K562 (cell line): ENCODE data around the gene NPAS2.

ENCODE experiments used
- BACH1 ChIP-seq: fragments of 200-800 bp; sonication (Bioruptor generic); IDR thresholded peaks from 2 replicates; pipeline ENCODE4 v1.6.1; 2016; ENCODE audit warnings: missing genetic modification characterization, missing compliant biosample characterization
- BRCA1 ChIP-seq, 2 experiments: fragments of 450-650 bp in 1 of 2; sonication (generic) in 1 of 2; formaldehyde crosslinking in 1 of 2; IDR thresholded peaks; 2 replicates each; pipeline versions ENCODE4 v1.5.0 to v1.6.1; 2017 to 2020; ENCODE audit warnings: mild to moderate bottlenecking in 1 of 2, missing genetic modification reagents in 1 of 2
- CBX8 ChIP-seq: fragments of 200-600 bp; sonication (generic); IDR thresholded peaks from 2 replicates; pipeline ENCODE4 v1.6.1; 2012; ENCODE audit warnings: borderline replicate concordance, mixed run types, low read depth, mild to moderate bottlenecking, moderate library complexity, mixed read lengths, low read length, control low read depth, inconsistent platforms; ENCODE audit not compliant: poor library complexity, severe bottlenecking; ENCODE audit errors: extremely low read depth
- CC2D1A ChIP-seq: fragments of 450-650 bp; IDR thresholded peaks from 2 replicates; pipeline ENCODE4 v1.6.1; 2017; ENCODE audit warnings: mild to moderate bottlenecking
- CHCHD3 ChIP-seq: fragments of 250-450 bp; sonication (Bioruptor Pico); IDR thresholded peaks from 2 replicates; pipeline ENCODE4 v2.1.2; 2022; ENCODE audit warnings: mild to moderate bottlenecking
- FOXJ2 ChIP-seq: fragments of 200-800 bp; sonication (Bioruptor generic); IDR thresholded peaks from 2 replicates; pipeline ENCODE4 v1.6.1; 2016; ENCODE audit warnings: missing genetic modification characterization, missing compliant biosample characterization
- MAFK ChIP-seq: IDR thresholded peaks from 2 replicates; pipeline ENCODE4 v1.6.1; 2011; ENCODE audit warnings: low read length, improper control_type of control experiment
- POLR2A ChIP-seq: fragments of 450-650 bp; conservative IDR thresholded peaks from 2 replicates; pipeline ENCODE4 v1.6.1; 2016
- RBFOX2 ChIP-seq: fragments of 200-400 bp; formaldehyde crosslinking; IDR thresholded peaks from 2 replicates; pipeline ENCODE4 v1.6.1; 2017; ENCODE audit warnings: low read depth, mild to moderate bottlenecking, low read length, moderate library complexity
- SAFB2 ChIP-seq: fragments of 200-400 bp; formaldehyde crosslinking; IDR thresholded peaks from 2 replicates; pipeline ENCODE4 v1.6.1; 2018; ENCODE audit warnings: borderline replicate concordance, low read length, low read depth, moderate library complexity; ENCODE audit not compliant: severe bottlenecking
- ZBTB8A ChIP-seq: fragments of 450-650 bp; IDR thresholded peaks from 2 replicates; pipeline ENCODE4 v1.6.1; 2018; ENCODE audit warnings: mild to moderate bottlenecking, moderate library complexity; ENCODE audit not compliant: partially characterized antibody
- ZFP36 ChIP-seq: fragments of 150-350 bp; IDR thresholded peaks from 2 replicates; pipeline ENCODE4 v1.6.1; 2018; ENCODE audit warnings: low read length, low read depth; ENCODE audit not compliant: partially characterized antibody
- ZNF347 ChIP-seq: fragments of 450-650 bp; formaldehyde crosslinking; IDR thresholded peaks from 2 replicates; pipeline ENCODE4 v1.4.0; 2020; ENCODE audit warnings: low read depth, mild to moderate bottlenecking, moderate library complexity
- TF ChIP-seq, protein P1 (sequence below), 3 experiments: IDR thresholded peaks in 2 of 3; conservative IDR thresholded peaks in 1 of 3; 2 replicates each; pipeline ENCODE4 v1.5.1; 2011 to 2012; ENCODE audit warnings: low read length in 3 of 3, mild to moderate bottlenecking in 3 of 3, control low read depth in 2 of 3, improper control_type of control experiment in 1 of 3, inconsistent platforms in 1 of 3, low read depth in 1 of 3, mixed read lengths in 1 of 3, moderate library complexity in 1 of 3; ENCODE audit not compliant: insufficient read depth in 2 of 3

DNA sequence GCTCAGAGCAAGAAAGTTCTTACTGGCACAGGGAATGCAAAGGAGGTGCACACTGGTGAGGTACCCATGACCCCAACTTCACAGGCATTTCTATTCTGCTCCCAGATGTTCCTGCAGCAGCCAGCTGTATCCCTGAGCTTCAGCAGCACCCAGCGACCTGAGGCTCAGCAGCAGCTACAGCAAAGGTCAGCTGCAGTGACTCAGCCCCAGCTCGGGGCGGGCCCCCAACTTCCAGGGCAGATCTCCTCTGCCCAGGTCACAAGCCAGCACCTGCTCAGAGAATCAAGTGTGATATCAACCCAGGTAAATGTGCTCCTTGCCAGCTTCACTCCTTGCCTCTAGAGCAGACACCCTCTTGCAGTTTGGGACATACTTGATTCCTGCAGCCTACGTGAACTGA lies 168.0 kb downstream of the NPAS2 start:
- TF ChIP-seq CHCHD3 (CRISPR knock-in tag), result no peak
- TF ChIP-seq MAFK, result no peak
- TF ChIP-seq SAFB2, result no peak
- TF ChIP-seq CC2D1A, result no peak
- TF ChIP-seq BRCA1 (IDR thresholded peaks at IDR 0.05), result no peak
- TF ChIP-seq BRCA1 (CRISPR knock-in tag; IDR thresholded peaks at IDR 0.05), result no peak
- TF ChIP-seq RBFOX2, result no peak
- no peak for TF ChIP-seq ZFP36
- TF ChIP-seq FOXJ2 (tag), result no peak
- no peak for TF ChIP-seq POLR2A
- TF ChIP-seq ZBTB8A, result no peak
- TF ChIP-seq CBX8, result no peak
- TF ChIP-seq, protein P1, sequence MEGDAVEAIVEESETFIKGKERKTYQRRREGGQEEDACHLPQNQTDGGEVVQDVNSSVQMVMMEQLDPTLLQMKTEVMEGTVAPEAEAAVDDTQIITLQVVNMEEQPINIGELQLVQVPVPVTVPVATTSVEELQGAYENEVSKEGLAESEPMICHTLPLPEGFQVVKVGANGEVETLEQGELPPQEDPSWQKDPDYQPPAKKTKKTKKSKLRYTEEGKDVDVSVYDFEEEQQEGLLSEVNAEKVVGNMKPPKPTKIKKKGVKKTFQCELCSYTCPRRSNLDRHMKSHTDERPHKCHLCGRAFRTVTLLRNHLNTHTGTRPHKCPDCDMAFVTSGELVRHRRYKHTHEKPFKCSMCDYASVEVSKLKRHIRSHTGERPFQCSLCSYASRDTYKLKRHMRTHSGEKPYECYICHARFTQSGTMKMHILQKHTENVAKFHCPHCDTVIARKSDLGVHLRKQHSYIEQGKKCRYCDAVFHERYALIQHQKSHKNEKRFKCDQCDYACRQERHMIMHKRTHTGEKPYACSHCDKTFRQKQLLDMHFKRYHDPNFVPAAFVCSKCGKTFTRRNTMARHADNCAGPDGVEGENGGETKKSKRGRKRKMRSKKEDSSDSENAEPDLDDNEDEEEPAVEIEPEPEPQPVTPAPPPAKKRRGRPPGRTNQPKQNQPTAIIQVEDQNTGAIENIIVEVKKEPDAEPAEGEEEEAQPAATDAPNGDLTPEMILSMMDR (IDR thresholded peaks at IDR 0.05 in 2 of 3, conservative IDR thresholded peaks at IDR 0.05 in 1 of 3; ENCODE audit: insufficient read depth in 2 of 3, low read depth in 1 of 3, low read length in 3 of 3), result no peak
- no peak for TF ChIP-seq ZNF347
- no peak for TF ChIP-seq BACH1 (tag)
